Transverse colon (tissue), 4 donors: ENCODE data around the gene GALNT9. TPM values are rescaled to one million over a fixed set of nuclear protein-coding genes. Genes with fewer than 3 reads are reported as not detected.

Experiments used
- DNase-seq: peaks from one replicate; pipeline ENCODE4 v3.0.0-alpha.2; 2019
- H3K27ac ChIP-seq, 4 donors: fragments of 200-600 bp; sonication (generic); 2 replicates each; pipeline ENCODE4 v1.5.1; 2016 to 2018; ENCODE audit warnings: inconsistent platforms in 4 of 4
- H3K27me3 ChIP-seq: fragments of 200-600 bp; sonication (generic); 2 replicates; pipeline ENCODE4 v1.5.1; 2017; ENCODE audit warnings: inconsistent platforms
- H3K36me3 ChIP-seq, 4 donors: fragments of 200-600 bp; sonication (generic); 2 replicates each; pipeline ENCODE4 v1.5.1; 2017 to 2019; ENCODE audit warnings: inconsistent platforms in 4 of 4
- H3K4me1 ChIP-seq, 4 donors: fragments of 200-600 bp; sonication (generic); 2 replicates each; pipeline ENCODE4 v1.5.1; 2017 to 2020; ENCODE audit warnings: inconsistent platforms in 4 of 4
- H3K4me3 ChIP-seq, 4 donors: fragments of 200-600 bp; sonication (generic); 1 replicate in 1 of 4; 2 replicates in 3 of 4; pipeline versions ENCODE4 v1.5.1 to v1.6.1; 2017 to 2019; ENCODE audit warnings: inconsistent platforms in 4 of 4
- H3K9me3 ChIP-seq, 2 donors: fragments of 200-600 bp; sonication (generic); 2 replicates each; pipeline ENCODE4 v1.5.1; 2017 to 2019; ENCODE audit warnings: inconsistent platforms in 2 of 2
- CTCF ChIP-seq, 5 experiments: fragments of 200-600 bp in 3 of 5; fragments of 450-650 bp in 2 of 5; sonication (generic) in 3 of 5; IDR thresholded peaks; 1 replicate in 2 of 5; 2 replicates in 3 of 5; pipeline ENCODE4 v1.5.1; 2016 to 2017; ENCODE audit warnings: antibody characterized with exemption in 5 of 5, inconsistent platforms in 3 of 5, mild to moderate bottlenecking in 2 of 5, moderate library complexity in 1 of 5
- EP300 ChIP-seq: sonication (generic); formaldehyde crosslinking; IDR thresholded peaks from one replicate; pipeline ENCODE4 v1.6.1; 2017; ENCODE audit warnings: antibody characterized with exemption, low read depth
- POLR2A ChIP-seq: fragments of 450-650 bp; IDR thresholded peaks from one replicate; pipeline ENCODE4 v1.6.1; 2016; ENCODE audit warnings: antibody characterized with exemption, mild to moderate bottlenecking, moderate library complexity
- POLR2AphosphoS5 ChIP-seq, 3 donors: sonication (generic); formaldehyde crosslinking; IDR thresholded peaks; one replicate each; pipeline ENCODE4 v1.6.1; 2016; ENCODE audit warnings: antibody characterized with exemption in 3 of 3
- WGBS, 2 donors: methylation state at CpG; one replicate each; pipeline ENCODE4 v1.1.5; 2018; ENCODE audit warnings: low coverage in 1 of 2; 5-methylcytosine and 5-hydroxymethylcytosine counted together
- in situ Hi-C, 4 donors: fragments of 200-750 bp; cut with MboI; loops; one replicate each; pipeline versions ENCODE4 v1.15.0 to v1.15.1; 2017; ENCODE audit warnings: low sequenced_read_pairs in 3 of 4, low pct_ligation_motif_present in 1 of 4, low pct_unique_long_range_greater_than_20kb in 1 of 4
- intact Hi-C: fragments of 100-400 bp; cut with DNase I; formaldehyde crosslinking; loops from one replicate; pipeline ENCODE4 v1.15.1; 2023; ENCODE audit warnings: low total_unique reads
- total RNA-seq, 4 donors: library from RNA; depleted of rRNA; stranded (reverse); fragments of >200 nt; gene quantifications; one replicate each; pipeline ENCODE4 v1.1.0, GENCODE V29; 2016

Gene GALNT9
- total RNA-seq, 4 donors from 2014 or later: 0.82 to 4.5 TPM; not detected in 2

DNA sequence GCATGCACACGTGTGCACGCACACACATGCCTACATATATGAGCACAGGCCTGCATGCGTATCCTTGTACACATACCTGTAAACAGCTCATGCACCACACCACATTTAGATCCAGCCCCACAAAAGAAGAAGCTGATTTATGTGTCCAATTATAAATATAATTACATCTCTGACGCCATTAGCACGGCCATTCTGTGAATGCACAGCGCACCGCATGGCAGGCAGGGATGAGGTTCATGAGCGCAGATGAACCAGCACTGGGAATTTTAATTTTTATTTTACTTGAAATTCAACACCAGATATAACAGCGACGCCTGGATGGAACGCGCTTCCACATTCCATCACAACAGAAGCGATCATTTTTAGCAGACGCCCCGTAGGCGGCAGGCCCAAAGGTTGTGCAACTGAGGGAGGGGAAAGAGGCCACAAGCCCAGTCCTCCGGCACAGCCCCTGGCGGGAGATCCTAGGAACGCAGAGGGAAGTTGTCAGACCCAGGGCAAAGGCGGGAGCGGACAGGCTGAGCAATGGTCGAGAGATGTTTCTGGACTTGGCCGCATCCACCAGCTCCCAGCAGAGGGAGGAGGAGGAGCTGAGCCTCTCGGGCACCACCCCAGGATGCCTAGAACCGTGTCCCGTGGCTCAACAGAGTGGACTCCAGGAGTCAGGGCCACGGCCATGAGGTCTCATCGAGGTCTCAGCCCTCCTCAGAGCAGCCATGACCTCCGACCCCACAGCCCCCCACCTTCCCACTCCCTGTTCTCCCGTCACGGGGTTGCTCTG, 37.9 kb upstream of the GALNT9 start:
- no peaks in the 10 kb centered on the region for H3K9me3 ChIP-seq
- no peaks in the 10 kb centered on the region for H3K4me1 ChIP-seq
- intact Hi-C loops: no loop called here
- in situ Hi-C loops: no loop called here
- H3K36me3 ChIP-seq: no peaks in the 10 kb centered on the region
- TF ChIP-seq CTCF (IDR thresholded peaks at IDR 0.05): no peak
- no peak for TF ChIP-seq POLR2AphosphoS5 (IDR thresholded peaks at IDR 0.05)
- no peak for TF ChIP-seq POLR2A
- no peak for TF ChIP-seq EP300
- no peak overlapping the region for H3K4me3 ChIP-seq
- H3K27me3 ChIP-seq: peaks cover 26% of the 10 kb centered on the region
- H3K27ac ChIP-seq: no peak overlapping the region
- no peak for DNase-seq
- WGBS, 2 donors: 70 to 86% methylated on average over 10 to 31 of the region's 31 CpGs

DNA sequence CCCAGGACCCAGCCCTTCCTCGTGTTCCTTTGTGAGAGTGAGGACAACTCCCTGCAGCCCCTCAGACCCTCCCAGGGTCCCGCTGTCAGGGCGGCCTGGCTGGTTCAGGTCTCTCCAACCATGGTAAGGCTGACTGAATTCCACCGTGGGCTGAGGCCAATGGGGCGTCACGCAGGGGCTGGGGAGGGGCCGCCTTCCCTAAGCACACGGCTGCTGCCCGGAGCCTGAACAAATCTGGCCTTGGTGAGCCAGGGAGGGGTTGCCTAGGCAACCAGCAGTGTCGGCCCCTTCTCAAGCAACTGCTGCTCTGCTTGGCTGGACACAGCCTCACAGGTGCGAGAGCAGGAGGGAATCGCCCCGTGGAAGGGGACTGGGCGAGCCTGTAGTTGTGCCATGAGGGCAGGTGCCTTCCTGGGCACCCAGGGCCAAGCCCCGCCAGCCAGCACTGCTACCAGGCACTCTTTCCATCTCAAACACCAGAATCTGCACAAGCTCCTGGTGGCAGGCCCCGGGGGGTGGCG, 37.0 kb upstream of the GALNT9 start:
- intact Hi-C loops (no loop called here), in situ Hi-C loops (no loop called here)
- no peak for TF ChIP-seq CTCF (IDR thresholded peaks at IDR 0.05)
- TF ChIP-seq EP300: no peak
- TF ChIP-seq POLR2A: no peak
- no peak for TF ChIP-seq POLR2AphosphoS5 (IDR thresholded peaks at IDR 0.05)
- no peak overlapping the region for H3K27ac ChIP-seq
- H3K4me3 ChIP-seq: no peak overlapping the region
- DNase-seq: no peak
- no peaks in the 10 kb centered on the region for H3K9me3 ChIP-seq
- H3K36me3 ChIP-seq: no peaks in the 10 kb centered on the region
- WGBS, 2 donors: 41% methylated on average over 8 of the region's 17 CpGs; no CpG with 5 or more reads in 1 of the 2 donors
- no peaks in the 10 kb centered on the region for H3K4me1 ChIP-seq
- H3K27me3 ChIP-seq: peaks cover 18% of the 10 kb centered on the region

GRCh38 chr12:132365226-132365625, 35.8 kb upstream of the GALNT9 start:
- 87% methylated on average over 8 of the region's 10 CpGs; no CpG with 5 or more reads in 1 of the 2 donors for WGBS, 2 donors

More at GRCh38 chr12:132365226-132365625, 35.8 kb upstream of the GALNT9 start:
- Histone ChIP-seq H3K27ac (no peak overlapping the region), H3K4me3 (no peak overlapping the region), H3K4me1 (no peaks in the 10 kb centered on the region), H3K9me3 (no peaks in the 10 kb centered on the region), H3K36me3 (no peaks in the 10 kb centered on the region), H3K27me3 (peaks cover 6% of the 10 kb centered on the region)
- TF ChIP-seq POLR2A (no peak), CTCF (IDR thresholded peaks at IDR 0.05) (no peak), EP300 (no peak), POLR2AphosphoS5 (IDR thresholded peaks at IDR 0.05) (no peak)
- no peak for DNase-seq
- in situ Hi-C loops (no loop called here), intact Hi-C loops (no loop called here)
